Type B pancreatic cell (in vitro differentiated cells): Measurements from ENCODE around the gene IQGAP3. TPM values are rescaled to one million over a fixed set of nuclear protein-coding genes. Genes with fewer than 3 reads are reported as not detected.

Experiments used
- DNase-seq: peaks from one replicate; pipeline ENCODE4 v3.0.0; 2021; ENCODE audit warnings: mixed read lengths; ENCODE audit not compliant: unreplicated experiment; ENCODE audit errors: extremely low spot score
- H3K27ac Mint-ChIP-seq: 2 replicates; pipeline ENCODE4 v1.8.0; 2021; ENCODE audit warnings: mild to moderate bottlenecking, mixed read lengths
- H3K27me3 Mint-ChIP-seq: 2 replicates; pipeline ENCODE4 v1.8.0; 2021; ENCODE audit warnings: mixed read lengths
- H3K36me3 Mint-ChIP-seq: 2 replicates; pipeline ENCODE4 v1.8.0; 2021; ENCODE audit warnings: mixed read lengths
- H3K4me1 Mint-ChIP-seq: one replicate; pipeline ENCODE4 v1.8.0; 2021; ENCODE audit warnings: mixed read lengths; ENCODE audit not compliant: unreplicated experiment
- H3K4me3 Mint-ChIP-seq: 2 replicates; pipeline ENCODE4 v1.8.0; 2021; ENCODE audit warnings: mild to moderate bottlenecking, mixed read lengths
- H3K9me3 Mint-ChIP-seq: 2 replicates; pipeline ENCODE4 v1.8.0; 2021; ENCODE audit warnings: mixed read lengths
- long read RNA-seq: library from polyadenylated mRNA; unstranded; transcript quantifications from one replicate; pipeline ENCODE4 v2.0.0, GENCODE V29; 2020
- total RNA-seq: library from RNA; stranded (reverse); gene quantifications from 2 replicates; pipeline ENCODE4 v1.2.1, GENCODE V29; 2021; ENCODE audit warnings: low replicate concordance
- TF ChIP-seq, protein P1 (sequence below): fragments of 200-600 bp; sonication (generic); conservative IDR thresholded peaks from 2 replicates; pipeline ENCODE4 v1.5.0; 2021; ENCODE audit warnings: antibody characterized with exemption, mild to moderate bottlenecking

Gene IQGAP3, protein sequence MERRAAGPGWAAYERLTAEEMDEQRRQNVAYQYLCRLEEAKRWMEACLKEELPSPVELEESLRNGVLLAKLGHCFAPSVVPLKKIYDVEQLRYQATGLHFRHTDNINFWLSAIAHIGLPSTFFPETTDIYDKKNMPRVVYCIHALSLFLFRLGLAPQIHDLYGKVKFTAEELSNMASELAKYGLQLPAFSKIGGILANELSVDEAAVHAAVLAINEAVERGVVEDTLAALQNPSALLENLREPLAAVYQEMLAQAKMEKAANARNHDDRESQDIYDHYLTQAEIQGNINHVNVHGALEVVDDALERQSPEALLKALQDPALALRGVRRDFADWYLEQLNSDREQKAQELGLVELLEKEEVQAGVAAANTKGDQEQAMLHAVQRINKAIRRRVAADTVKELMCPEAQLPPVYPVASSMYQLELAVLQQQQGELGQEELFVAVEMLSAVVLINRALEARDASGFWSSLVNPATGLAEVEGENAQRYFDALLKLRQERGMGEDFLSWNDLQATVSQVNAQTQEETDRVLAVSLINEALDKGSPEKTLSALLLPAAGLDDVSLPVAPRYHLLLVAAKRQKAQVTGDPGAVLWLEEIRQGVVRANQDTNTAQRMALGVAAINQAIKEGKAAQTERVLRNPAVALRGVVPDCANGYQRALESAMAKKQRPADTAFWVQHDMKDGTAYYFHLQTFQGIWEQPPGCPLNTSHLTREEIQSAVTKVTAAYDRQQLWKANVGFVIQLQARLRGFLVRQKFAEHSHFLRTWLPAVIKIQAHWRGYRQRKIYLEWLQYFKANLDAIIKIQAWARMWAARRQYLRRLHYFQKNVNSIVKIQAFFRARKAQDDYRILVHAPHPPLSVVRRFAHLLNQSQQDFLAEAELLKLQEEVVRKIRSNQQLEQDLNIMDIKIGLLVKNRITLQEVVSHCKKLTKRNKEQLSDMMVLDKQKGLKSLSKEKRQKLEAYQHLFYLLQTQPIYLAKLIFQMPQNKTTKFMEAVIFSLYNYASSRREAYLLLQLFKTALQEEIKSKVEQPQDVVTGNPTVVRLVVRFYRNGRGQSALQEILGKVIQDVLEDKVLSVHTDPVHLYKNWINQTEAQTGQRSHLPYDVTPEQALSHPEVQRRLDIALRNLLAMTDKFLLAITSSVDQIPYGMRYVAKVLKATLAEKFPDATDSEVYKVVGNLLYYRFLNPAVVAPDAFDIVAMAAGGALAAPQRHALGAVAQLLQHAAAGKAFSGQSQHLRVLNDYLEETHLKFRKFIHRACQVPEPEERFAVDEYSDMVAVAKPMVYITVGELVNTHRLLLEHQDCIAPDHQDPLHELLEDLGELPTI (N-terminal part only)
- total RNA-seq, result 17.6 and 35.3 TPM in 2 replicates
- long read RNA-seq, partial matches to known transcripts, result 1 of 2 reads
- long read RNA-seq, other reads (novel, unspliced or antisense), result 1 of 2 reads

DNA sequence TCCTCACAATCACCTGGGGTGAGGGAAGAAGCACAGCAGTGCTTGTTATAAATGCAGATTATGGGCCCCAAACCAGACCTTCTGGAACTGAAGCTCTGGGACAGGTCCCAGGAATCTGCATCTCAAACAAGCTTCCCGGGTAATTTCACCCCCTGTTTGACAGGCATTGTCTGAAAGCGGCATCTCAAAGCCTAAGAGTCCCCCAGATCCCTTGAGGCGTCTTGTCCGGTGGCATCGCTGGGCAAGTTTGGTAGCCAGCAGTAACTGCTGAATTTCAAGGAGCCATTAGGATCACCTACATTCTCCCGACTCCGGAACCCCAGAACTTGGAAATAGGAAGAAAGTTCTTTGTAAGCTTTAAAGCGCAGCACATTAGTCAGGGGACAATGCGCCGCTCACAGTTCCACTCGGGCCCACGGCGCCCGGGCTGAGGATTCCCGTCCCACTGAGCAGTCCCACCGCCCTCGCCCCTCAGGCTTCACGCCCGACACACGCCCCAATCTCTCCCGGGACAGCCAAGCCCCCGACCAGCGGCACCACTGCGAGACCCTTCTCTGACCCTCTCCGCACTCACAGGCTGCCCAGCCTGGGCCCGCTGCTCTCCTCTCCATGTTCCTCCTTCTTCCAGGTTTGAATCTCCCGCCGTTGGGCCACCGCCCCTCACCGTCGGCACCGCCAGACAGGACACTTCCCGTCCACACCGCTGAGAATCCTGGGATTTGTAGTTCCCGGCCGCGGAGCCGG, at the start of gene IQGAP3:
TSS of gene IQGAP3 (minus strand) at position 647 of the 744 bp plus-strand sequence. CDS start at position 611, 36 bp downstream.
- peak; percentile 89 for DNase-seq
- Mint-ChIP-seq H3K27ac (peak within 1 kb of the TSS; percentile 89), H3K4me1 (peaks cover 19% of the 10 kb centered on the region), H3K36me3 (peaks cover 10% of the 10 kb centered on the region), H3K9me3 (no peaks in the 10 kb centered on the region), H3K27me3 (peaks cover 14% of the 10 kb centered on the region), H3K4me3 (peak within 1 kb of the TSS; percentile 99)
- TF ChIP-seq, protein P1, sequence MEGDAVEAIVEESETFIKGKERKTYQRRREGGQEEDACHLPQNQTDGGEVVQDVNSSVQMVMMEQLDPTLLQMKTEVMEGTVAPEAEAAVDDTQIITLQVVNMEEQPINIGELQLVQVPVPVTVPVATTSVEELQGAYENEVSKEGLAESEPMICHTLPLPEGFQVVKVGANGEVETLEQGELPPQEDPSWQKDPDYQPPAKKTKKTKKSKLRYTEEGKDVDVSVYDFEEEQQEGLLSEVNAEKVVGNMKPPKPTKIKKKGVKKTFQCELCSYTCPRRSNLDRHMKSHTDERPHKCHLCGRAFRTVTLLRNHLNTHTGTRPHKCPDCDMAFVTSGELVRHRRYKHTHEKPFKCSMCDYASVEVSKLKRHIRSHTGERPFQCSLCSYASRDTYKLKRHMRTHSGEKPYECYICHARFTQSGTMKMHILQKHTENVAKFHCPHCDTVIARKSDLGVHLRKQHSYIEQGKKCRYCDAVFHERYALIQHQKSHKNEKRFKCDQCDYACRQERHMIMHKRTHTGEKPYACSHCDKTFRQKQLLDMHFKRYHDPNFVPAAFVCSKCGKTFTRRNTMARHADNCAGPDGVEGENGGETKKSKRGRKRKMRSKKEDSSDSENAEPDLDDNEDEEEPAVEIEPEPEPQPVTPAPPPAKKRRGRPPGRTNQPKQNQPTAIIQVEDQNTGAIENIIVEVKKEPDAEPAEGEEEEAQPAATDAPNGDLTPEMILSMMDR, result no peak

DNA sequence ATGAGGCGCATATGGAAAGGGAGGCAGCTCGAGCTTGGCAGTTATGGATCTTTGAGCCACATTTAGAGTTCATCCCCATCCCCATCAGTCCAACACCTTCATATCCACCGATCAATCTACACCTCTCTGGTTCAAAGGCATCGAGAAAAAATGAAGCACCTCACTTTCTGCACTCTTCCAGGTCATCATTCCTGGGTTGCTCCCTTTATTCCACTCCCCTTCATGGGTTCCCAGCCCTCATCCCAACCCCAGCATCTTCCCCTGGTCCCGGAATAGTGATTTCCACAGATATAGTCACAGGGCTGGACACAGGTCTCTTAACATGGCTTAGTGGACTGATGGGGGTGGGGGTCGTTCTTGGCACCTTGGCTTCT, 47.2 kb upstream of the IQGAP3 start:
- peaks cover 18% of the 10 kb centered on the region for H3K4me1 Mint-ChIP-seq

DNA sequence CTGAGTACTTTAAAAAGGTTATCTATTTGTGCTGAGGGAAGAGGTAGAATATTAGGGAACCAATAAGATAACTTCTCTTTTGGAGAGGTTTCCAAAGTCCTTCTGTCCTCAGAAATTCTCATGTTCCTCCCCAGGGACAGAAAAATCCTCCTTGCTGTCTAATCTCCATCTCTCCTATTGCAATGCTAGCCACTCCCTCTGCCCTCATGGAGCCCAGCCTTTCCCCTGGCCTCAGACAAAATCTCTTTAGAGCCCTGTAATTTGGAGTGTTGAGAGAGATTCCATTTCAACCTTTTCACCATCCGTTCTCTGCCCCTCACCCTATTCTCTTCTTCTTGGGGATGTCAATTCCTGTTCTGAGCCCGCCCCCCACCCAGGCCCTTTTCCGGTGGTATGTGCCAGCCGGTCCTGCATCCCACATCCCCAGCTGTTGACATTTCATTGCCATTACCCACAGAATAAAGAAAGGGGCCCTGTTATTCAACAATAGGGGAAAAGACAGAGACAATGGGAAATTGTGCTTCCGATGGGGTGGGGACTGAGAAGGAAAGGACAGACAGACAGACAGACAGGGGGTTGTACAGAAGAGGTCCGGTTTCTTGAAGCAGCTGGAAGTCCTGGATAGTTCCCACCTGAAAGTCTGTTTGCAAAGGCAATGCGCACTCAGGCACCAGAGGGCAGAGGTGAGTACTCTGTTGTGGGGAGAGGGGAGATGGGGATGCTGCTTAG, 46.7 kb upstream of the IQGAP3 start, which contains the start of gene HAPLN2:
TSS of gene HAPLN2 (plus strand) at position 563 of the 729 bp plus-strand sequence. CDS start 4,076 bp downstream, outside the sequence.
- H3K36me3 Mint-ChIP-seq, result no peaks in the 10 kb centered on the region
- H3K27ac Mint-ChIP-seq, result no peak within 1 kb of the TSS
- DNase-seq, result no peak

More for the DNA sequence above, 47.2 kb upstream of the IQGAP3 start:
- Mint-ChIP-seq H3K27ac (no peak overlapping the region), H3K4me3 (no peak overlapping the region), H3K36me3 (no peaks in the 10 kb centered on the region), H3K9me3 (no peaks in the 10 kb centered on the region), H3K27me3 (peaks cover 78% of the 10 kb centered on the region)
- DNase-seq, result no peak
- TF ChIP-seq, protein P1, result no peak

DNA sequence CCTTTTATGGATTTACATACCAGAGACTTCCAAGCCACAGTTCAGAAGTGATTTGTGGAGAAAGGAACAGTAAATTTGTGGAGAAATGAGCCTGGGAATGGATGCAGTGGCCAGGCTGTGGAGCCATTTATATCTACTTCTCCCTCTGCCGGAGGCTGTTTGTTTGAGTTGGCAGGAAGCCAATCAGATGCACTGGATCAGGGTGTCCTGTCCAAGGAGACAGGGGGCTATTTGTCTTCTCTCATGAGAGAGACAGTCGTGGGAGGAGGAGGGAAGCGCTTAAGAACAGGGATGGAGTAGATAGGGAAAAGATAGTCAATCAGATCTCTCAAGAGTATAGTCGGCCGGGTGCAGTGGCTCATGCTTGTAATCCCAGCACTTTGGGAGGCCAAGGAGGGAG, 44.1 kb upstream of the IQGAP3 start:
- no peaks in the 10 kb centered on the region for H3K36me3 Mint-ChIP-seq
- H3K27ac Mint-ChIP-seq, result no peak overlapping the region
- peaks cover 18% of the 10 kb centered on the region for H3K4me1 Mint-ChIP-seq
- no peak for DNase-seq
- no peak overlapping the region for H3K4me3 Mint-ChIP-seq
- no peaks in the 10 kb centered on the region for H3K9me3 Mint-ChIP-seq
- H3K27me3 Mint-ChIP-seq, result peaks cover 71% of the 10 kb centered on the region
- TF ChIP-seq, protein P1, result no peak

More for the DNA sequence above, 46.7 kb upstream of the IQGAP3 start, which contains the start of gene HAPLN2:
- TF ChIP-seq, protein P1, result peak; percentile 62
- Mint-ChIP-seq H3K9me3 (no peaks in the 10 kb centered on the region), H3K4me1 (peaks cover 18% of the 10 kb centered on the region), H3K4me3 (no peak within 1 kb of the TSS), H3K27me3 (peaks cover 77% of the 10 kb centered on the region)
